ENCODE results near the gene ZNF385B.
"Not testable (repeated sequence)": the region's sequence is repeated elsewhere in the genome, so short reads cannot be mapped to it uniquely, and the experiment has no call there.

Gene ZNF385B

DNA sequence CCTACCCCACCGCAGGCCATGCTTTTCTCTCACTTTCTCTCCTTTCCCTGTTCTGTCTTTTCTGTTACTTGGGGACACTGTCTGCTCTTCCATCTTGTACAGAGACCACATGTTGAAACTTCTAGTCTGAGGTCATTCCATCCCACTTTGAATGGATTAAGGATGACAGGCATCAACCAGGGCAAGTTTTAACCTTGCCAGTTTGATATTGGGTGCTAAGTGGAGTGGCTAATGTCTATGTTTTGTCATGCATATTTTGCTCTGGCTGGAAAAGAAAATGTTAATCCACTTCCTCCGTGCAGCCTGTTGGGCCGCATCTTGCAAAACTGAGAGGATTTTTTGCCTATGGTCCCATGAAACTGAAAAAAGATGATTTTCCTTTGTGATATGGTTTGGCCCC is 391.3 kb downstream of the ZNF385B start:
- no peak for DNase-seq

DNA sequence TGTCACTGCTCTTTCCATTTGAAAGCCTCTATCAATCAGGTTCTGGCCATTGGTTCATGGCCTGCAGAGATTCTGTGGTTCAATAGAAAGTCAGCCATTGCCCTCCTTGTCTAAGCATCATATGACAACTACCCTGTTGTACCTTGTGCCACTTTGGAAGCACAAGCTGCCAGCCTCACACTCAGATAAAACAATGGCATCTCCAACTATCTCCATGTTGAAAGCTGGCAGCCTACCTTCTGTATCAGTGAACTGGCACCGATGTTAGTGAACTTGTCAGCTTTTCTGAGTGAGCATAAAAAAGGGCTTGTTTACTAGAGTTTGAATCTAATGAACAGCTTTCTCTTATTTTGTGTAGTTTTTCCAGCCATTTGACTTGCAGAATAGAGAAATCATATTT is 393.5 kb downstream of the ZNF385B start:
- no peak for DNase-seq

DNA sequence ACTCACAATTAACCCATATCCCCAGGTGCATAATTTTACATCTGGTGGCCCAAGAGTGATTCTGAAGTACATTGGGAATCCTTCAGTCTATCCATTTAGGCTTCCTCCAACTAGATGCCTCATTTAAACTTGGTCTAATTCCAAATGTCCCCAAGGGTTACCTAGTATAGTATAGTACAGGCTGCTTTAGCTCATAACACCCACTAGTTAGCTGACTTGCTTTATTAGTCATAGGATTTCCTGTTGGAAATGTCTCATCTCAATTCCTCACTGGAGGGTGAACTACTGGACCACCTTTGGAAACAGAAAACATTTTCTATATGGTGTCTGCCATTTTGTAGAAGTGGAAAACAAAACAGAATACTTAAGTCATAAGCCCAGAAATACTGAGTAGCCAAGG is 394.3 kb downstream of the ZNF385B start:
- no peak for DNase-seq

DNA sequence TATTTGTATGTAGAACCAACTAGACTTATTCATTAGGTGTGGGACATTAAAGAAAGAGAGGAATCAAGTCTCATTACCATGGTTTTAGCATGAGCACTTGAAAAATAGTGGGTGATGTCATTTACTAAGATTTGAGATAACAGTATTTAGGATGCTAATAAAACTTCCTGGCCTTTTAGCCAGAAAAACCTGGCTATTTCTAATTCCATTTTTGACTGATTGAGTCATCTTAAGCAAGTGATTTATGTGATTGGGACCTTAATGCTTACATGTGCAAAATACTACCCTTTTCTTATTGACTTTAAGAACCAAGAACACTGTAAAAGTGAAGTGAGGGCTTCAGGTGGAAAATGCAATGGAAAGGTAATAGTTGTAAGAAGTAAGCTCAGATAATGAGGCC is 400.0 kb downstream of the ZNF385B start:
- no peak for DNase-seq

GRCh38 chr2:179460181-179460929 is 401.1 kb downstream of the ZNF385B start:
- peak; percentile 18 to 20 for DNase-seq

DNA sequence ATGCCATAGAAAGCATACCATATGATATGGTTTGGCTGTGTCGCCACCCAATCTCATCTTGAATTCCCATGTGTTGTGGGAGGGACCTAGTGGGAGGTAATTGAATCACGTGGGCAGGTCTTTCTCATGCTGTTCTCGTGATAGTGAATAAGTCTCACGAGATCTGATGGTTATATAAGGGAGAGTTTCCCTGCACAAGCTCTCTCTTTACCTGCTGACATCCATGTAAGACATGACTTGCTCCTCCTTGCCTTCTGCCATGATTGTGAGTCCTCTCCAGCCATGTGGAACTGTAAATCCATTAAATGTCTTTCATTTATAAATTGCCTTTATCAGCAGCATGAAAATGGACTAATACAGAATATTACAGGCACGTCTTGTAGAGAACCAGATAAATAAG is 403.3 kb downstream of the ZNF385B start:
- DNase-seq = not testable (repeated sequence)

DNA sequence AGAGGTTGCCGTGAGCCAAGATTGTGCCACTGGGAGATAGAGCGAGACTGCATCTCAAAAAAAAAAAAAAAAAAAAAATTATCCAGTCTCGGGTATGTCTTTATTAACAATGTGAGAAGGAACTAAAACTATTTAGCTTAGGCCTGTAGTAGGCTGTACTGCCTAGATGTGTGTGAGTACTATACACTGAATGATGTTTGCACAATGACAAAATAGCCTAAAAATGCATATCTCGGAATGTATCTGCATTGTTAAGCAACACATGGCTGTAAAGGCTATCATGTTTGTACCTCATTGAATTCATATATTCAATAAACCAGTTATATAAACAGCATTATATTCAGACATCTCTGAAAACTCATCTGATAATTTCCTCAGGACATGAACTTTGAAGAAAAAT is 405.6 kb downstream of the ZNF385B start:
- no peak for DNase-seq

DNA sequence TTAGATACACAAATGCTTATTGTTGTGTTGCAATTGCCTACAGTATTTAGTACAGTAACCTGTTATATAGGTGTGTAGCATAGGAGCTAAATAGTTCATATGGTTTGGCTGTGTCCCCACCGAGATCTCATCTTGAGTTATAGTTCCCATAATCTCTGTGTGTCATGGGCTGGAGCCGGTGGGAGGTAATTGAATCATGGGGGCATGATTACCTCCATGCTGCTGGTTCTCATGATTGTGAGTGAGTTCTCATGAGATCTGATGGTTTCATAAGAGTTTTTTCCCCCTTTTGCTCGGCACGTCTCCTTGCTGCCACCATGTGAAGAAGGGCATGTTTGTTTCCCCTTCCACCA is 406.3 kb downstream of the ZNF385B start:
- DNase-seq = no peak

DNA sequence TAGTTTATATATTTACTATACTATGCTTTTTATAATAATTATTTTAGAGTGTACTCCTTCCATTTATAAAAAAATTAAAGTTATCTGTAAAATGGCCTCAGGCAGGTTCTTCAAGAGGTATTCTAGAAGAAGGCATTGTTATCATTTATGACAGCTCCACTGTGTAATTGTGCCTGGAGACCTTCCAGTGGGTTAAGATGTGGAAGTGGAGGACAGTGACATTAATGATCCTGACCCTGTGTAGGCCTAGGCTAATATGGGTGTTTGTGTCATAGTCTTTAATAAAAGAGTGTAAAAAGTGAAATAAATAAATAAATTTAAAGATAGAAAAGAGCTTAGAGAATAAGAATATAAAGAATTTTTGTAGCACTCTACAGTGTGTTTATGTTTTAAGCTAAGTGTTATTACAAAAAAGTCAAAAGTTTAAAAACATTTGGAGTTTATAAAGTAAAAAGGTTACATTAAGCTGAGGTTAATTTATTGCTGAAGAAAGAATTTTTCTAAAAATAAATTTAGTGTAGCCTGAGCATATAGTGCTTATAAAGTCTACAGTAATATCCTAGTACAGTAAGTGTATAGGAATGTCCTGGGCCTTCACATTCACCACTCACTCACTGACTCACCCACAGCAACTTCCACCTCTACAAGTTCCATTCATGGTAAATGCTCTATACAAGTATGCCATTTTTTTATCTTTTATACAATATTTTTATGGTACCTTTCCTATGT is 406.8 kb downstream of the ZNF385B start:
- DNase-seq = no peak

- DNase-seq = no peak
These were observed 412.4 kb downstream of the ZNF385B start for GRCh38 chr2:179449010-179449409.

DNA sequence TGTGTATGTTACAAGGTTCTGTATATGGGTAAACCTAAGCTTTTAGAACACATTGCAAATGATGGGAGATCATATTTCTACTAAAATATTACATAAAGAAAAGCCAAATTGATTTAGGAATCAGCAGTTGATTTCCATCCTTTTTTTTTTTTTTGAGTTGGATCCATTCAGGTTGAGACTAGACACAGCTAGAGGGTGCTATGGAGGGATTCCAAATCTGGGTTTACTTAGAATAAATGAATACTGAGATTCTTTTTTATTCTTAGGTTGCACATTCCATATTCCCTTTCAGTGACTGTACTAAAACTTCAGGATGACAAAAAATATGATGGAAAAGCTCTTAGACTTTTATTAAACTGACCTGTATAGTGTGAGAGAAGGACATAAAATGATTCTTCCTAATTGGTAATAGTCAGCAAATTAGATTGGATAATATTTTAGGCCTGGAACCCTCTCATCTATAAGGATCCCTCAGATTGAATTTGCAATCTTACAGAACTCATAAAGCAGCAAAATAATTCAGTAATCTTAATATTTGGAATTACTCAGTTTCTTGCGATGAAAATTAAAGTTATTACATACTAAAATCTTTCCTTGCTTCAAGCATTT is 413.5 kb downstream of the ZNF385B start:
- no peak for DNase-seq

- no peak for DNase-seq
These were observed 414.0 kb downstream of the ZNF385B start for GRCh38 chr2:179447421-179447820.

GRCh38 chr2:179446476-179447141 is 414.8 kb downstream of the ZNF385B start:
- DNase-seq = no peak

GRCh38 chr2:179444056-179444455 is 417.4 kb downstream of the ZNF385B start:
- DNase-seq = no peak

DNA sequence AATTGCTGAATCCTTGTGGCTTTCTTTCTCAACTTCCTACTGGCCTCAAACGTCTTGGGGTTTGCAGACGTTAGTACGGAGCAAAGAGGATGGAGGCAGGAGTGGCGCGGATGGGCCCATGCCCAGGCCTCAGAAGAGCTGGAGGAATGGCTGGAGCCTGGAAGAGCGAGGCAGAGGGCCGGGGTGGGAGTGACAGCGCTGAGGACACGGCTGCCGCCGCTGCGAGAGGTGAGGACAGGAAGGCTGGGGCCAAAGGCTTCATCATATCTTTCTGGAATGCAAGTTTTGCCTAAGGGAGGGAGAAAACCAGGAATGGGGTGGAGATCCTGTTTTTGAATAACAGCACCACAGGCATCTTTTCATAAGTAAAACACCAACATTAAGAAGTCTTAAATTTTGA is 418.2 kb downstream of the ZNF385B start:
- no peak for DNase-seq

DNA sequence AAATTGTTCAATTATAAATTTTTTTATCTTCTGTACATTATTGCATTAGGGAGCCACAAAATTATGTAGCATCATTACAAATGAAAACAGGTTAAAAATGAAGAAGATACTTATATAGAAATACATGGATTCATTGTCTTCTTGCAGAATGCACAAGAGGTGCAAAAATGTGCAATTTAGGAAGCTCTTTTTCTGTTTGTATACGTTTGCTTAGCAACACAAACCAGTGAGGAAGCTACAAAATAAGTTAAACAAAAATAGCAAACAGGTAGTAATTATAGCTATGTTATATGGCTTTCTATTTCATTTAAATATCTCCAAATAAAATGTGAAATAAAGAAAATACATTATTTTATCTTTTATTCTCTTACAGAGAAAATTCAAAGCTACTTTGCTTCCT is 419.2 kb downstream of the ZNF385B start:
- no peak for DNase-seq

- no peak for DNase-seq
These were observed 419.9 kb downstream of the ZNF385B start for GRCh38 chr2:179441551-179441950.

- DNase-seq = no peak
These were observed 420.7 kb downstream of the ZNF385B start for GRCh38 chr2:179440642-179441251.

DNA sequence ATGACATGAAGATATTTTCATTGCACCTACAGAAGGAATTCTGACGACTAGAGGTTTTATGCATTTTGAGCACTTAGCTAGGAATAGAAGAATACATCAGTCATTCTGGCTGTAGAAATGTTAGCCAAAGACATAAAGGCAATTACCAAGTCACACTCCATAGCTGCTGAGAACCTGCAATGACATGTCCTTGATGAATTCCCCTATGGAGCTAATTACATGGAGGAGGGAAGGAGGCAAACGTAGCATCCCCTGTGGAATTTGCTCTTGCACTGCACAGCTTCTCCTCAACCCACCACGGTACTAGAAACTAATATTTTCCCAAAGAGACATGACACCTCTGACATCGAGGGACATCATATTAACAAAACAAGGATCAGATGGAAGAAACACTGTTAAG is 422.8 kb downstream of the ZNF385B start:
- DNase-seq = no peak

DNA sequence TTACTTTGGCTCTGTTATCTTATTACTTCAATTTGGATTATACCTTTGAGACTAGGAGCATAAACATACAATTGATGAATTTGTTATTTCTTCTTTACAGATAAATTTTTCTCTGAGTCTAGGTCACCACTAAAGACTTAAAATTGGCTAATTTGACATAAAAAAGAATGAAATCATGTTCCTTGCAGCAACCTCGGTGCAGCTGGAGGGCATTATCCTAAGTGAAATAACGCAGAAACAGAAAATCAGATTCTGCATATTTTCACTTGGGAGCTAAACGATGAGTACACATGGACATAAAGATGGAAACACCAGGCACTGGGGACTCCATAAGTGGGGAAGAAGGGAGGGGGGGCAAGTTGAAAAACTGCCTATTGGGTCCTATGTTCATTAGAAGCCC is 424.0 kb downstream of the ZNF385B start:
- no peak for DNase-seq

DNA sequence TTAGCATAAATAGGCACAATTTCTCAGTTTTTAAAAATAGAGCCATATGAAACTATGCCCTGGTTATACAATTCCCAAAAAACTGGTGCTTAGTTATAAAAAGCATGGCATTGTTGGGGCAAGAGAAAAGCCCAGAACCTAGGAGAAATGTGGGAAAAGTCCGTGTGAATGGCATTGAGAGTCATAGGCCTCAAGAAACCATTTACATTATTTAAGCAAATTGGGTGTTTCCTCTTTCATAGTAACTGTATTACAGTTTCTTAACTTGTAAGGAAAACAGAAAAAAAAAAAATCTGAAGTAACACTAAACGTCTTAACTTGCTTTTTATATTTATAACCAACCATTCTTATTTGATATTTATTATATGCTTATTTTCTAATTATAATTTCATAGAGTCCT is 425.8 kb downstream of the ZNF385B start:
- DNase-seq = no peak

GRCh38 chr2:179435000-179435399 is 426.4 kb downstream of the ZNF385B start:
- DNase-seq = no peak

- no peak for DNase-seq
These were observed 427.1 kb downstream of the ZNF385B start for GRCh38 chr2:179434357-179434756.

Data from activated CD4-positive, alpha-beta T cell treated with anti-CD3 and anti-CD28 coated beads, Interleukin-2, amount 50 U/mL, for 48 hours (primary cell).